Measurements from ENCODE around the gene TOLLIP.
"Not testable (repeated sequence)": the region's sequence is repeated elsewhere in the genome, so short reads cannot be mapped to it uniquely, and the experiment has no call there.

The TOLLIP gene

DNA sequence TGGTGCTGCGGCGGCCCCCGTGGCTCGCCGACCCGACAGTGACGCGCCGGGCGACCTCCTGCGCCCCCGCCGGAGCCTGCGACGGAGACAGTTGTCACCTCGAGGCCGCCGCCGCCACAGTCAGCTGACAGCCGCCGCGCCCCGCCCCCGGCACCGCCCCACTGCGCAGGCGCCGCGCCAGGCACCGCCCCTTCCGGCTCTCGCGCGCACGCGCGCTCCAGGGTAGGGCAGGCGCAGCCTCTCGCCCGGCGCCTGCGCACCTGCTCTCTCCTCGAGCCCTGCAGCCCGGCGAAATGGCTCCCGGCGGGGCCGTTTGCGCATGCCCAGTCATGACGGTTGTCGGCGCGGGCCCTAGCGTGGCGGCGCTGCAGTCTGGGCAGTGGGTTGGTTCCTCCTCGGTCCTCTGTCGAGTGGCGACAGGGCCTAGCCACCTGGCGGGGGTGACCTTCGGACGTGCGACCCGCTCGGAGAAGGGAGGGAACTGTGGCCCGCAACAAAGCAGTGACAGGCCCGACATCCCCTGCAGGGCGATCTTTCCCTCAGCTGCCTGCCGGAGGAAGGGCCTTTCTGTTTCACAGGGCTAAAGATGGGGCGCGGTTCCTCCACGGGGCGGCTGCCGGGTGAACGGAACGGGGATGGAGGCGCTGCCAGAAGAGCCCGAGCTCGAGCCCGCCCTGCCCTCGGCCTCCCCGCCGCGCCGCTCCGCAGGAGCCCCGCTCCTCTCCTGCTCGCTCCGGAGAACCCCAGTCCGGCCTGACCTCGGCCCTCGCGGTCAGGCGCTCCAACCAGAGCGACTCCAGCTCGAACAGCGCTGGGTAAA, at the start of gene TOLLIP:
TSS of gene TOLLIP (minus strand) at position 135 of the 820 bp plus-strand sequence. CDS start at position 1, 134 bp downstream.
- DNase-seq, result peak; percentile 98

DNA sequence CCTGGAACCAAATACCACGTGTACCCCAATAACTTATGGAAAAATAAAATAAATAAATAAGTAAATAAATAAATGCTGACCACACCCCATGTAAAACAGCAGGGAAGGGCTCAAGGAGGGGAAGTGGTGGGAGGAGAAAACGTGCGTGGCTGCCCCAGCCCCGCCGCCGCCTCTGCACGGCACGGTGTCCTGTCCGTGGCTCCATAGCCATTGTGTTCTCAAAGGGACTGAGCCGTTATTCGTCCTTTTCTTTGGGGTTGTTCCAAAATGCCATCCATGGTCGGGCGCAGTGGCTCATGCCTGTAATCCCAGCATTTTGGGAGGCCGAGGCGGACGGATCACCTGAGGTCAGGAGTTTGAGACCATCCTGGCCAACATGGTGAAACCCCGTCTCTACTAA, 49.5 kb upstream of the TOLLIP start:
- DNase-seq, result not testable (repeated sequence)

DNA sequence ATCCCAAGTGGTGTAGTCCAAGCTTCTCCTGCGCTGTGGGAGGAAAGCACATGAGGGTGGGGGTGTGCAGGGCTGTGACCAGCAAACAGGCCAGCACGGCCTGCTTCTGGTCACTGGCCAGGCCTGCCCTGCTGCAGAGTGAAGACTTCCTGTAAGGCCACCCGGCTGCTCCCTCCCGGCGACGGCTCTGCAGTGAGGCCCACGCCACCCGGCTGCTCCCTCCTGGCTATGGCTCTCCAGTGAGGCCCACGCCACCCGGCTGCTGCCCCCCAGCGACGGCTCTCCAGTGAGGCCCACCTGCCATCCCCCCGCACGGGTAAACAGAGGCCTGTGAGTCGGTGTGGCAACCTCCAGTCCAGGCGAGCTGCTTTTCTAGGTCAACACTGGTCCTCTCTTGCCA, 48.9 kb upstream of the TOLLIP start:
- DNase-seq, result no peak

DNA sequence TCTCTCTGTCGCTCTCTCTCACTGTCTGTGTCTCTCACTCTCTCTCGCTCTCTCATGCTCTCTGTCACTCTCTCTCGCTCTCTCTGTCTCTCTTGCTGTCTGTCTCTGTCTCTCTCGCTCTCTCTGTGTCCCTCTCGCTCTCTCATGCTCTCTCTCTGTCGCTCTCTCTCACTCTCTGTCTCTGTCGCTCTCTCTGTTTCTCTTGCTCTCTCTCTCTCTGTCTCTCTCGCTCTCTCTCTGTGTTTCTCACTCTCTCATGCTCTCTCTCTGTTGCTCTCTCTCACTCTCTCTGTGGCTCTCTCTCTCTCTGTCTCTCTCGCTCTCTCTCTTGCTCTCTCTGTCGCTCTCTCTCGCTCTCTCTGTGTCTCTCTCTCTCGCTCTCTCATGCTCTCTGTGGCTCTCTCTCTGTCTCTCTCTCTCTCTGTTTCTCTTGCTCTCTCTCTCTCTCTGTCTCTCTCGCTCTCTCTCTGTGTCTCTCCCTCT, 47.1 kb upstream of the TOLLIP start:
- no peak for DNase-seq

DNA sequence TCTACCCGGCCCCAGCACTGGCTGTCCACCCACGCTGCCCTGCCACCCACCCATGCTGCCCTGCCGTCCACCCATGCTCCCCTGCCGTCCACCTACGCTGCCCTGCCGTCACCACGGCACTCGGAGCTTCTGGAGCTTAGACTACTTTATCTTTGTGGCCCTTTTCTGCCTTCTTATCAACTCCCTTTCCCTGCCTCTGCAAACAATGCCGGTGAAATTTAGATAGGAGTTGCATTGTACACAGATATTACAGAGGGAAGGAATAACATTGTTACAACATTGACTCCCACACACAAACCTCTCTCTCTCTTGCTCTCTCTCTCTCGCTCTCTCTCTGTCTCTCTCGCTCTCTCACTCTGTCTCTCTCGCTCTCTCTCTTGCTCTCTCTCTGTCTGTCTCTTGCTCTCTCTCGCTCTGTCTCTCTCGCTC, 46.6 kb upstream of the TOLLIP start:
- no peak for DNase-seq

DNA sequence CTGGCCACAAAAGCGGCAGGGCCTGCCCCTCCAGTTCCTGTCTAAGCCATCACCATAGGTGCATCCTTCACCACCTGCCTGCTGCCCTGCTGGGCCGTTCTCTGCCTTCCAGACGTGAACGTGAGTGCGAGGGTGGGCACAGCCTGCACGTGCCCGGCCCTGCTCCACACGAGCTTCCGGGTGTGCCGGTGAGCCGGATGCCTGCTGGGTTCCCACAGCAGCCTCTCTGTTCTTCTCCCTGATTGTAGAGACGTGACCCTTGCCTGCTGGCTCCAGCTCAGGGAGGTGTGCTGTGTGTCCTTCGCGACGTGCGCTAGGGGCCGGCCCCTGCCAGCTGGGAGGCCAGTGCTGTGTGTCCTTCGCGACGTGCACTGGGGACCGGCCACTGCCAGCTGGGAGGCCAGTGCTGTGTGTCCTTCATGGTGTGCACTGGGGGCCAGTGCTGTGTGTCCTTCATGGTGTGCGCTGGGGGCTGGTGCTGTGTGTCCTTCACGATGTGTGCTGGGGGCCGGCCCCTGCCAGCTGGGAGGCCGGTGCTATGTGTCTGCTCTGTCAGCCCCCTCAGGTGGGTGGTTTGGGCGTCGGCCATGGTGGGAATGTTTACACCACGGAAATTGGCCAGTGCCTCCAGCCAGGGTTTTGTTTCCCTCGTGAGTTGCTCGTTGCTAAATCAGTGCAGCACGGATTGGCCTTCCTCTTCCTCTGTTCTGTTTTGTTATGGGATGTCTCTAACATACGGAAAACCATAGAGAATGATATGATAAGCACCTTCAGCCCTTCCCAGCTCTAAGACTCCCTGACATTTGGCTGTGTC, 44.9 kb upstream of the TOLLIP start:
- DNase-seq, result no peak

DNA sequence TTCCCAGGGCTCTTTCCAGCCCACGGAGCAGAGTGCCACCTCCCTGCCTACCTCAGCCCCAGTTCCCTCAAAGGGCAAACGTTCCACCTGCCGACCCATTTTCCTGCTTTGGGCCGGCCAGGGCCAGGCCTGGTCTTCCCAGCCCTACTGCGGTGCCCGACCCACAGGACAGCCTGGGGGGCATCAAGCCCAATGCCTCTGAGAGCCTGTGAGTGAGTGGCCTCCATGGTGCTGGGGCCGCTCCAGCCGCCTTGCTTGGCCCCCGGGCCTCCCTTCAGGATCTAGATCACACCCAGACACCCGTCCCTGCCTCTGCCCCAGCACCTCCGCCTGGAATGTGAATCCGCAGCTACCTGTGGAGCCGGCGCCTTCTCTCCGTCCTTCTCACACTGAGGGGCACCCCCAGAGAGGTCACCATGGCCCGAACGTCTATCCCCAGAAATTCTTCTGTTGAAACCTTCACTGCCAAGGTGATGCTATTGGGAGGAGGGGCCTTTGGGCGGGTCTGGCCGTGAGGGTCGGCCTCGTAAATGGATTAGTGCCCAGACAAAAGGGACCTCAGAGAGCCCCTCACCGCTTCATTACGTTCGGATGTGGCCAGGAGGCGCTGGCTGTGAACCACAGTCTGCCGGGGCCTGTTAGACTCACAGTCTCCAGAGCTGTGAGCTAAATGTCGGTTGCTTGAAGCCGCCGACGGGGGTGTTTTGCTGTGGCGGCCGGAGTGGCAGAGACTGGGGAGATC, 44.1 kb upstream of the TOLLIP start:
- DNase-seq, result no peak

DNA sequence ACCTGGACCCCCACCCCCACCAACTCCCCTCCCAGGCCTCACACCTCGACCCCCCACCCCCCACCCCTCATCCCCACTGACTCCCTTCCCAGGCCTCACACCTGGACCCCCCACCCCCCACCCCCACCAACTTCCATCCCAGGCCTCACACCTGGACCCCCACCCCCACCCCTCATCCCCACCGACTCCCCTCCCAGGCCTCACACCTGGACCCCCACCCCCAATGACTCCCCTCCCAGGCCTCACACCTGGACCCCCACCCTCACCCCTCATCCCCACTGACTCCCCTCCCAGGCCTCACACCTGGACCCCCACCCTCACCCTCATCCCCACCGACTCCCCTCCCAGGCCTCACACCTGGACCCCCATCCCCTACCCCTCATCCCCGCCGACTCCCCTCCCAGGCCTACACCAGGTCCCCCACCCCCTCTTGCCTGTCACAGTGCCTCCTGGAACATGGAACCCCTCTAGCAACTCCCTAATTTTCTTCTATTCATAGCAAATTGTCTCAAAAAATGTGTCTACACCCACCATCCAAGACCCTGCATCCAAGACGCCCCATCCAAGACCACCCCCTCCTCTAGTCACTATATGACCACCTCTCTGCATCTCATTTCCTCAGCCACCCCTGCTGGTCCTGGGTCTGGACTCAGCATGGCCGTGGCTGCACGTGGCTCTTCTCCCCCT, 43.4 kb upstream of the TOLLIP start:
- no peak for DNase-seq

DNA sequence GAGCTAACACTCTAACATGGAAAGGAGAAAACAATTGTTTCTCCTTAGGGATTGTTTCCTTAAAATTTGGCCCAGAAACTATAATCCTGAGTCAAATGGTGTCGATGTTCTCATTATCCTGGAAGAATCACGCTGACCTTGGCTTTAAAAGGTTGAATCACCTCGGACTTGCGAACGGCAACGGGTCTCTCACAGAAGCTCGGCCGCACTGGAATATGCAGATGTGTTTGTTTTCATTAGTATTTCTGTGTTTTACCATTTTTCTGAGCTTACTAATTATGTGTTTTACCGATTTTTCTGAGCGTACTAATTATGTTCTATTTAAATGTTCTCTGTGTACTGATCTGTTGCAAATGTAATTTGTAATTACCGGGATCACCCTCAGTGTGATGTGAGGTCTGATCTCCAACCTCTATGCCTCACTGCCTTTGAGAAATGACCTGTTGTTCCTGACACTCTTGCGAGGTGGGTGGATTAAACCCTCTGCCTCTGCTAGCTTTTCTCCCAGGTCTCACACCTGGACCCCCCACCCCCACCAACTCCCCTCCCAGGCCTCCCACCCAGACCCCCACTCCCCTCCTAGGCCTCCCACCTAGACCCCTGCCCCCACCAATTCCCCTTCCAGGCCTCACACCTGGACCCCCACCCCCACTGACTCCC, 42.0 kb upstream of the TOLLIP start:
- no peak for DNase-seq

DNA sequence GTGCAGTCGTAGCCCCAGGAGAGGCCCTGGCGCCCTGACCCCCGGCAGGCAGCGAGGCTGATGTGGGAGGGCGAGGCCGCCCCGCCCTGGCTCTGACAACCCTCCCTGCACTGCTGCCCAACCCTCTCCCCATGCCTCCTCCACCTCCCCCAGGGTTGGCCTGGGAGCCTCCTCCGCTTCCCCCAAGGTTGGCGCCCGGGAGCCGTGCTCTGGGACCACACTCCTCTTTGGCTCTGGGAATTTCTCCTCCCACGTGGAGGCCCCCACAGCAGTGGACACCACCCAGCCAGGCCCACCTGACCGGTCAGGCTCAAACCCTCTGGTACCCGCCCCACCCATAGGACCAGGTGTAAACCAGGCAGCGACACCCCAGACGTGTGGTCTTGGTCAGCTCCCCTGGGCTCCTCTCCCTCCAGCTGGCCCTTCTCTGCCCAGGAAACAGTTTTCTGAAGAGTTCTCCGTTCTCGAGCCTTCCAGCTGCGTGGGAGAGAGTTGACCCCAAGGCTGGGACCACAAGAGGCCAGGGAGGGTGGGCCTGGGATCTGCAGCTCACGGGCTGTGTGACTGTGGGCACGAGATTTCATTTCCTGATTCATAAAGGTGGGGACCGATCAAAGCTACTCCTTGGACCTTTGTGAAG, 40.8 kb upstream of the TOLLIP start:
- DNase-seq, result no peak

DNA sequence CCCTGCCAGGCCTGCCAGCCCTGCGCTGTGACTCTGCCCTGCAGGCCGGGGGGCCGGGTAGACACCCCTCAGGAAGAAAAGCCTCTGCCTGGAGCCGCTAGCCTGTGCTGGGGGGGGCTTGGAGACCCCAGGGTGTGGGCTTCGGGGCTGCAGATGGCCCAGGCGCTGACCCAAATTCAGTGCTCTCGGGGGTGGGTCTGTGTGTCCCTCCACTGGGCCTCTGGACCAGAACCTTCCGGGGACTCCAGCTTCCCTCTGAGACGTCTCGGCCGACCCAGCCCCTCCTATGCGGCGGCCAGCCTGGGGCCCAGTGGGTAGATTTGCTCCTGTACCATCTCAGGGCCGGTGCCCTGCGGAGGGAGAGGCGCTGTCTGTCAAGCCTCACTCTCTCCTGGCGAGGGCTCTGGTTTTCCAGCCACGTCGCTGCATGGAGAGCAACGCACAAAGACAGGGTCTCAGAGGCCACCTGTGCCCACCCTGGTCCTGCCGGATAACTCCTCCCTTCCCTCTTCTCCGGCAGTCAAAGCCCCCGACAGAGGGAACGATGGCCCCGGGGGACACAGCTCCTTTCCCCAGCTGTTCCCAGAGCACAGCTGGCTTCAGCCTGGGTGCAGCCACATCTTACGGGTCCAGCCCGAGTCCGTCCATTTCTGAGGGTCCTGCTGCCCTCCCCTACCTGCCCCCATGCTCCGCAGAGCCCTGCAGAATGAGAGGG, 40.1 kb upstream of the TOLLIP start:
- DNase-seq, result no peak

DNA sequence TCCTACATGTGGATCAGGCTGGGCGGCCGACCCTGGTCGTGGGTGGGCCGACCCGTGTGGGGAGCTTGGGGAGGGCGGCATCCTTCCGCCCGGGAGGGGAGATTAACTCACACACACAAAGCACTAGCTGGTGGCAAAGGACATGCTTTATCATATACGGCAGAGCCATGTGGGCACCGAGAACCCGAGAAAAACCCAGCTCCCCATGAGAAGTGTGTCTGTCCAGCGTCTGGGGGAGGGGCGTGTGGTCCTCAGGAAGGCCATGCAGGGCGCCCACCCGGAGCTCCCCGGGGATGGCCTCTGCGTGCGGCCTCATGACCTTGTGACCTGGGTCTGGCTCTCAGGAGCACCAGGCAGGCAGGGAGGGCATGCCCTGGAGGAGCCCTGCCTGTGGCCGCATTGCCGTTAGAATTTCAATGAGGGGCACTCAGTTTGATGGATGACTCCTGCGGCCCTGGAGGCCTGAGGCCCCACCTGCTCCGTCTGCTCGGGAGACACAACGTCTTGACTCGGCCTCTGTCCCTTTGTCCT, 39.4 kb upstream of the TOLLIP start:
- no peak for DNase-seq

DNA sequence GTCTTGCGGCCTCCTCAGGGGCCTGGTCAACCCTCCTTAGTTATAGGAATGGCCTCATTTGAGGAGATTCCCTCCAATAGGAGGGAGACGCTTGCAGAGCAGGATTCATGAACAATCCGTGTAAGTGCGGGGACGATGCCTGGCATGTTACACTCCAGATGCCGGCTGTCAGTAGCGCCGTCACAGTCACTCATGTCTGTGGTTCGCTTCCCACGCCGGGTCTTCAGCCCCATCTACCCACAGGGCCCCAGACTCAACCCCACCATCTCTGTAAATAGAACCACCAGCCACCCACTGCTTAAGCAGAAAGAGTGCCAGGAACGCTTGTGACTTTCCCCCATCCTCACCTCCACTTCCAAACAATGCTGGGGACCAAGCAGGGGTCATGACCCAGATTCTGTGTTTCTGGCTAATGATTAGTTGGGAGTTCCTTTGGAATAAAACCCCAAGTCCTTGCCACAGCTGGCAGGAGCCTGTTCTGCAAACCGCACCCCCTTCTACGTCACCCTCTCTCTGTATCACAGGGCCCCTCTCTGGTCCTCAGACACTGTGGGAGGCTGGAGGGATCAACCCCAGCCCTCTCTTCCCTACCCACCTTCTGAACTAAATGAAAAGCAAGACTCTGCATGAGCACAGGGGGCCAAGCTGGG, 38.8 kb upstream of the TOLLIP start:
- no peak for DNase-seq

DNA sequence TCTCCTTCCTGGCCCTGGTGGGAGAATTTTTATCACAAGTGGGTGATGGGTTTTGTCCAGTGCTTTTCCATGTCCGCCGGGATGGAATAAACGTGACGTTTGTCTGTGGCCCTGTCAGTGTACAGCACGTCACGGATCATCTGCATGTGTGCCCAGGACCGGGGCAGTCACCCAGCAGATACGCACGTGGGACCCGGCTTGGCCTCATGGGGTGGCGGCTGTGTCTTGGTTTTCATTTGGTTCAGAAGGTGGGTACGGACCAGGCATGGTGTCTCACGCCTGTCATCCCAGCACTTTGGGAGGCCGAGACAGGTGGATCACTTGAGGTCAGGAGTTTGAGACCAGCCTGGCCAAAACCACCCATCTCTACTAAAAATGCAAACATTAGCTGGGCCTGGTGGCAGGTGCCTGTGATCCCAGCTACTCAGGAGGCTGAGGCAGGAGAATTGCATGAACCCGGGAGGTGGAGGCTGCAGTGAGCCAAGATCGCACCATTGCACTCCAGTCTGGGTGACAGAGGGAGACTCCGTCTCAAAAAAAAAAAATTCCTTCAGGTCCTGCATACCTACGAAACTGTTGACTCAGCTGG, 38.1 kb upstream of the TOLLIP start:
- not testable (repeated sequence) for DNase-seq

DNA sequence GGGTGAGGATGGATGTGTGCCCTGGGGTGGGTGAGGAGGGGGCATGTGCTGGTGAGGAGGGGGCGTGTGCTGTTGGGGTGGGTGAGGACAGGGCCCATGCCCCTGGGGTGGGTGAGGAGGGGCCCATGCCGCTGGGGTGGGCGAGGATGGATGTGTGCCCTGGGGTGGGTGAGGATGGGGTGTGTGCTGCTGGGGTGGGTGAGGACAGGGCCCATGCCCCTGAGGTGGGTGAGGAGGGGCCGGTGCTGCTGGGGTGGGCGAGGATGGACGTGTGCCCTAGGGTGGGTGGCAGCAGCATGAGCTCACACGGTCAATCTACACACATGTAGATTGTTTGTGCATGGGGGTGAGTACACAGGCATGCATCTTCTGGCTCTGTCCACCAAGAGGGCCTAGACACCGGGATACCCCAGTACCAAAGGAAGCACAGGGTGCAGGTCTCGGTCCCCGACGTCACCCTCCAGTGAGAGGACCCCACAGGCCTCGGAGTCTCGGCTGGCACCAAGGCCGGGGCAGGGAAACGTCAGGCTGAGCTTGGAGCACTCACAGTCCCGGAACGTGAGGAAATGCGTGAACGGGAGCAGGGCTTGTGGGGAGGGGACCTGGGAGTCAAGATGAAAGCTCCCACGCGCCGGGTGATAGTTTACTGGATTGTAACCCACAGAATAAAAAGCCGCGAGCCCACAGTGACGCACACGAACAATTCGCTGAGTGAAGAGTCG, 37.4 kb upstream of the TOLLIP start:
- DNase-seq, result no peak

DNA sequence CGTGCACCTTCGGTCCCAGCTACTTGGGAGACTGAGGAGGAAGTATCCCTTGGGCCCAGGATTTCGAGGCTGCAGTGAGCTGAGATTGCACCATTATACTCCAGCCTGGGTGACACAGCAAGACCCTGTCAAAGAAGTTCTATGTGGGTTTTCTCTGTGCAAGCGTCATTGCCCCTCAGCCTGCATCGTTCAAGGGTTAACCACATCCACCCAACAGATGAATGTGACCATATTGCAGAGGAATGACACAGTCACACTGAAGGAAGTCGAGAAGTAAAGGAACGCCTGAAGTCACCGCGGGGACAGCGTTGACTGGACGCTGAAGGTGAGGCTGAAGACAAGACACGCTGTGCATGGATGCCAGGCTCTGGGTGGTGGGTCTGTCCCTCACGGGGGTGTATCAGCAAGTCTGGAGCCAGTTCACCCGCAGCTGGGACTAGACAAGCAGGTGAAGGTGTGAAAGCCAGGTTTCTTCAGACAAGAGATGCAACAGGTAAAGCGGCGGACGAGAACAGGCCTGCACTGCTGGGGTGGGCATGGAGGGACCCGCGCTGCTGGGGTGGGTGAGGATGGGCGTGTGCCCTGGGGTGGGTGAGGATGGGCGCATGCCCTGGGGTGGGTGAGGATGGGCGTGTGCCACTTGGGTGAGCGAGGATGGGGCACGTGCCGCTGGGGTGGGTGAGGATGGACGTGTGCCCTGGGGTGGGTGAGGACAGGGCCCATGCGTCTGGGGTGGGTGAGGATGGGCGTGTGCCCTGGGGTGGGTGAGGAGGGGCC, 36.5 kb upstream of the TOLLIP start:
- no peak for DNase-seq

DNA sequence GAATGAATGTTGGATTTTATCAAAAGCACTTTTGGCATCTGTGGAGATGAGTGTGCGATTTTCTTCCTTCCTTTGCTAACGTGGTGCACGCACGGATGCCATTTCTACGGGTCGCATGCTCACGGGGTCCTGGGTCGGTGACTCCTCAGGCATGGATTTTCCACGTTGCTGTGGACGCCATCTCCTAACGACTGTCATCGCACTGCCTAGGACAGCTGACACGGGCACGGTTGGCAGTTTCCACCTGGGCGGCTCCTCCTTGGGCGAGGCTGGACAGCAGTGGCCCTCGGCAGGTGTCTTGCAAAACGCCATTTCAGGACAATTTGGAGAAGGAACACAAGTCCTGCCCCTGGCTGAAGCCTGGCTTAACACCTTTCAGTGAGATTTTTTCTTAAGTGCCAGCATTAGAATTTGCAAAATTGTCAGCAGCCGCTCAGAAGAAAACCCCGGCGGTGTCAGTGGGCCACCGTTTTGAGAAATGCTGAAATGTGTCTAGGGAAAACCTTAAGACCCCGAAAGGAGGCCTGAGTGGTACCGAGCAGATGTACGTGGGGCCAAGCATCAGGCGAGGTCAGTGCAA, 34.7 kb upstream of the TOLLIP start:
- DNase-seq, result no peak
